ENCODE data around the gene PHACTR1.

GRCh38 chr6:12909833-12910232, 193.3 kb downstream of the PHACTR1 start:
- TF ChIP-seq CTCF (IDR thresholded peaks at IDR 0.05) (no peak), POLR2AphosphoS5 (IDR thresholded peaks at IDR 0.05; ENCODE audit: insufficient read depth in 1 of 2, low read depth in 1 of 2) (no peak), POLR2A (IDR thresholded peaks at IDR 0.05) (no peak)
